ELF-1 (cell line): ENCODE measurements around the gene PHOX2A.
"Not testable (repeated sequence)": the region's sequence is repeated elsewhere in the genome, so short reads cannot be mapped to it uniquely, and the experiment has no call there.

Experiments used
- DNase-seq: peaks from one replicate; pipeline ENCODE4 v3.0.0-alpha.2; 2016; ENCODE audit warnings: low read depth, low spot score

Gene PHOX2A

DNA sequence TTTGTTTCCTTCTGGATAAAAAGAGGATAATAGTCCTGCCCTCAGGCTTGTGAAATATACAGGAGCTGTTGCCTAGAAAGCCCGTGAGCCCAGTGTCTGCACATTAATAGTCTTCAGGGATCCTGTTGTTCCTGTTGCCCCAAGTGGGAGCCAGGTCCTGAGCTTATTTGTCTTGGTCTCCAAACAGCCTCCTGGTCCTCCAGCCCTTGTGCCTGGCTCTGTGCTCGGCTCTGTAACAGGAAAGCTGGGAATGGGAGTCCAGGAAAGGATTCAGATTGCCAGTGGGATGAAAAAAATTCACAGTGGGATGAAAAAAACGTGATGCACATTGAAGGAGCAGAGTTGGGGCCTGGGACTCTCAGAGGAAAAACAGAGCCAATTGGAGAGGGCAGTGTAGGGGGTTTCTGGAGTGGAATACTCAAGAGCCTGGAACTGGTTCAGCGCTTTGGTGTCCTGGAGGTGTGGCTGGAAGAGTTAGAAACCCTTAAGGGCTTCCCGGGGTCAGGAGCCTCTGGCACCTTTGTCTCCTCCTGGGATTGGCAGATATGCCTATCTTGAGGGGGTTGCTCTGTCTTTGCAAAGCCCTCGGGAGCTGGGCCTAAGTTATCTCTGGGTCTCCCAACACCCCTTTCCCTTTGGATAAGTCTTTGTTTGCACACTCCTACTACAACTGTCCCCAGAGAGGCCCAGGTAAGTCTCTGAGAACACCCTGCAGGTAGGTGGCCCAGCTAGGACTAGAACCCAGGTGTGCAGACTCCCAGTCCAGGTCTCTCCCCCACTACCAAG, 21.7 kb downstream of the PHOX2A start:
- peak; percentile 65 for DNase-seq

GRCh38 chr11:72221386-72222075, 22.4 kb downstream of the PHOX2A start:
- DNase-seq = no peak

DNA sequence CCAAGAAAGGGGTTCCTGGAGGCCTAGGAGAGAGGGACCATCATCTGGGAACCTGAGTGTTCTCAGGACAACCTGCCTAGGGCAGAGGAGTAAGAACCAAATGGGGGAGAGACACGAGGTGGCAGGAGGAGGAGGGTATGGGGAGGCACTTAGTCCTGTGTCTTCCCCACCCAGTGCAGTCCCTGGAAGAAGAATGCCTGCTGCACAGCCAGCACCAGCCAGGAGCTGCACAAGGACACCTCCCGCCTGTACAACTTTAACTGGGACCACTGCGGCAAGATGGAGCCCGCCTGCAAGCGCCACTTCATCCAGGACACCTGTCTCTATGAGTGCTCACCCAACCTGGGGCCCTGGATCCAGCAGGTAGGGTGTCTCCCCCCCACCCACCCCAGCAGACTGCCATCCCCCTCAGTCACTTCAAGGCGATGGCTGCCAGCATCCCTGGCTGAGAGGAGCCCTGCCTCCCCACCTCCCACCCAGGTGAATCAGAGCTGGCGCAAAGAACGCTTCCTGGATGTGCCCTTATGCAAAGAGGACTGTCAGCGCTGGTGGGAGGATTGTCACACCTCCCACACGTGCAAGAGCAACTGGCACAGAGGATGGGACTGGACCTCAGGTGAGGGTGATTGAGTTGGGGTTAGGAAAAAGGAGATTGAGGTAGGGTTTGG, 23.1 kb downstream of the PHOX2A start:
- DNase-seq = no peak

- DNase-seq = no peak
Observed at GRCh38 chr11:72218251-72218745, 25.7 kb downstream of the PHOX2A start.

GRCh38 chr11:72217841-72218240, 26.1 kb downstream of the PHOX2A start:
- DNase-seq = no peak

DNA sequence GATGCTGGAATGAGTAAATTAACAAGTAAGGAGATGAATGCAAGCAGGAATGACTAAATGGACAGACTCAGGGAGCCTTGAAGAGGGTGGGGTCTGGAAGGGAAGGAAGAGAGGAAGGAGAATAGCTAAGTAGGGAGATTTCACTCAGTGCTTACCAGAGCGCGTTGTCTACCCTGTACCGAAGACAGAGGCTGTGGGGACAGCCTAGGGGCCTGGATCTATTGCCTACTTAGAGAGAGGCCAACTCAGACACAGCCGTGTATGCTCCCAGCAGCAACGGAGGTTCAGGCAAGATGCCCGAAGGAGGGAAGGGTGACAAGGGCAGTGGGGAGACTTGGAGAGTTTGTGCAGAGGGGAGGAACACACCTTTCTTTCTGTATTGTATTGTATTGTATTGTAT, 27.3 kb downstream of the PHOX2A start, which contains the start of gene FOLR2:
Gene FOLR2 (plus strand): TSS at position 157 of the 400 bp plus-strand sequence. CDS start 1,791 bp downstream, outside the sequence.
- DNase-seq = no peak

DNA sequence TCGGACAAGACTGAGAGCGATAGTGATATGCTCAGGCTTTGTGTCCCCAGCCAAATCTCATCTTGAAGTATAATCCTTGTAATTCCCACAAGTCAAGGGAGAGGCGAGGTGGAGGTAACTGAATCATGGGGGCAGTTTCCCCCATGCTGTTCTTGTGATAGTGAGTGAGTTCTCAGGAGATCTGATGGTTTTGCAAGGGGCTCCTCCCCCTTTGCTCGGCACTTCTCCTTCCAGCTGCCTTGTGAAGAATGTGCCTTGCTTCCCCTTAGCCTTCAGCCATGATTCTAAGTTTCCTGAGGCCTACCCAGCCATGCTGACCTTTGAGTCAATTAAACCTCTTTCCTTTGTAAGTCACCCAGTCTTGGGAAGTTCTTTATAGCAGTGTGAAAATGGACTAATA, 34.9 kb downstream of the PHOX2A start:
- no peak for DNase-seq

- no peak for DNase-seq
Observed at GRCh38 chr11:72208281-72208680, 35.7 kb downstream of the PHOX2A start.

DNA sequence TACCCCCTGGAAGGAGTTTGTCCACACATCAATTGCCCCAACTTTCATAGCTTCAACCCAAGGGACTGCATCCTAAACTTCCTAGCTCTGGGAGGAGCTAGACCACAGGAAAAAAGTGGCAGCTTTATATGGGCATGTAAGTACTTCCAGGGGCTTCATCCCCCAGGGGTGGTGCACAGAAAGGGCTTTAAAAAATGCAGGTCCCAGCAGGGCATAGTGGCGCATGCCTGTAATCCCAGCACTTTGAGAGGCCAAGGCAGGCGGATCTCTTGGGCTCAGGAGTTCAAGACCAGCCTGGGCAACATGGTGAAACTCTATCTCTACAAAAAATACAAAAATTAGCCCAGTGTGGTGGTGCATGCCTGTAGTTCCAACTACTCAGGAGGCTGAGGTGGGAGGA, 37.2 kb downstream of the PHOX2A start:
- not testable (repeated sequence) for DNase-seq

GRCh38 chr11:72204886-72205285, 39.1 kb downstream of the PHOX2A start:
- DNase-seq = no peak

DNA sequence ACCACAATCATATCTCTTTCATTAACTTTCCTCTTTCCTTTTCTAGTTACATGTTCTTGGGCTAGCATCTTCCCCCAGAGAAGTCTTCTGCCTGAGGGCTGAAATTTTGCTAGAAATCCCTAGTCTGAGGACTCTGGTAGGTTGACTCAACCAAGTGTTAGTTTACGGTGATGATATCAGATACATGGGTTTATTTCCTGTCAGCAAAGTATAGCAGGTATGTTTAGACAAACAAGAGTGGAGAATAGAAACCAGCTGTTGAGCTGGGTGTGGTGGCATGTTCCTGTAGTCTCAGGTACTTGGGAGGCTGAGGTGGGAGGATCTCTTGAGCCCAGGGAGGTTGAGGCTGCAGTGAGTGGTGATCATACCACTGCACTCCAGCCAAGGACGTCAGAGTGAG, 40.8 kb downstream of the PHOX2A start:
- DNase-seq = no peak

DNA sequence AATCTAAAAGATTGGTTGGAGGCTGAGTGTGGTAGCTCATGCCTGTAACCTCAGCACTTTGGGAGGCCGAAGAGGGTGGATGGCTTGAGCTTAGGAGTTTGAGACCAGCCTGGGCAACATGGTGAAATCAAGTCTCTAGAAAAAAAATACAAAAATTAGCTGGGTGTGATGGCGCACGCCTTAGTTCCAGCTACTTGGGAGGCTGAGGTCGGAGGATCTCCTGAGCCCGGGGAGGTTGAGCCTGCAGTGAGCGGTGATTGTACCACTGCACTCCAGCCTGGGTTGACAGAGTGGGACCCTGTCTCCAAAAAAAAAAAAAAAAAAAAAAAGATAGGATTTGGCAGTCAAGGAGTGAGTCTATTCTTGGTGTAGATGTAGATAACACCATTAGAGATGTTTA, 41.4 kb downstream of the PHOX2A start:
- DNase-seq = no peak

- not testable (repeated sequence) for DNase-seq
Observed at GRCh38 chr11:72201445-72201844, 42.5 kb downstream of the PHOX2A start.

GRCh38 chr11:72195518-72196270, 48.3 kb downstream of the PHOX2A start:
- DNase-seq = no peak

- peak; percentile 94 for DNase-seq
Observed at GRCh38 chr11:72191961-72192381, 52.0 kb downstream of the PHOX2A start, which contains the start of gene FOLR1. TSS of gene FOLR1 (plus strand) at chr11:72192140. CDS start at chr11:72192174, 34 bp downstream.

GRCh38 chr11:72190631-72191071, 53.3 kb downstream of the PHOX2A start:
- DNase-seq = peak; percentile 13

DNA sequence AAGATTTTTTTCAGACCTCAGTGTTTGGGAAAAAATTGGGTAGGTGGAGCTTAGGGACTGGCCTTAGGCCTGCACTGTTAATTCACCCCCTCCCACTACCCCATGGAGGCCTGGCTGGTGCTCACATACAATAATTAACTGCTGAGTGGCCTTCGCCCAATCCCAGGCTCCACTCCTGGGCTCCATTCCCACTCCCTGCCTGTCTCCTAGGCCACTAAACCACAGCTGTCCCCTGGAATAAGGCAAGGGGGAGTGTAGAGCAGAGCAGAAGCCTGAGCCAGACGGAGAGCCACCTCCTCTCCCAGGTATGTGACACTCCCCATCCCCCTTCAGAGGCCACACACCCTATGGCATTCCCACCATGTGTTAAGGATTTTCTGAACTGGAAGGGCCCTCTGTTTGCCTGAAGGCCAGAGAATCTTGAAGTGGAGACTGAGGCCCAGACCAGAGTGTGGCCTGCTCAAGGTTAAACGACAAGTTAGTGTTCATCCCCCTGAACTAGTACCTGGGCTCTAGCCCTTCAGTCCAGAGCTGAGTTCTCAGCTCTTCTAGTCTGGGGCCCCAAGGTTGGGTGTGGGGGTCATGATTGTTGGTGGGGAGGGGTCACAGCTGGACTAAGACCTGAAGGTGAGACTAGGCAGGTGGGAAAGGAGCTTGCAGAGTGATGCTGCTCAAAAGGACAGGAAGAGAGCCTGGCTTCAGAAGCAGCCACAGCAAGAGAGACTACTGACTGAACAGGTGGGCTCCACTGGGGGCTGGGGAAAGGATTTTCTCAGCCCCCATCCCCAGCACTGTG, 54.3 kb downstream of the PHOX2A start:
- peak; percentile 82 for DNase-seq
